NCI-H1436 (cell line): Measurements from ENCODE around the gene SH3PXD2A.
A peak's percentile ranks its signal among the peaks of the same experiment; 100 is the strongest.
"Not testable (repeated sequence)": the region's sequence is repeated elsewhere in the genome, so short reads cannot be mapped to it uniquely, and the experiment has no call there.

Experiments
- DNase-seq: peaks from one replicate; lab custom pipeline; 2025; lab: John Stamatoyannopoulos, UW

Gene SH3PXD2A

DNA sequence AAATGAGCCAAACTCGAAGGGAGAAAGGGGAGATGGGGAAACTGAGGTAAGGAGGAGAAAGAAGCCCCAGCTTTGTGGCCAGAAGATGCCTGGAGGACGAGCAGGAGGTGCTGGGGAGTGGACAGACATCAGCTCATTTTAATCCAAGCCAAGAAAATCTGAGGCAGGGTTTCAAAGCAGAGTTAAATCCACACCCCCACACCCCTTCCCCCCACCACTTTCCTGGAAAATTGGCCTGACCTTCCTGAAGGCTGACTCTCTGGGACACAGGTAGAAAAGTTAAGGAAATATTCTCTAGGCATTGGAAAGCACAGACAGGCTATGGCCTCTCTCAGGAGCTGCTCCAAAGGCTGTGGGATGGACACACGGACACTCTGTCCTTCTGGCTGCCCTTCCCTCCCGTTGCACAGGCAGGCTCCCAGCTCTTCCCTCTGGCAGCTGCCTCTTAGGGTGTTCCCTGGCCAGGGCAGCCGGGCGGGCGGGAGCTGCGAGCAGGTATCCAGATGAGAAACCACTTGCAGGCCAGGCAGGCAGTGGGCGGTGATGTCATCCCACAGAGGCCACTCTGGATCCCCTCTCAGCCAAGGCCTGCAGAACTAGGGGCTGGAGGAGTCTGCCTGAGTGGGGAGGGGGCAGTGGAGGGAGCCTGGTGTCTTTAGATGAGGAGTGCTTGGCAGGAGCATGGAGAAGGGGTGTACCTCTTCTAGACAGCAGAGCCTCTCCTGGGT lies 190.1 kb downstream of the SH3PXD2A start:
- no peak for DNase-seq

DNA sequence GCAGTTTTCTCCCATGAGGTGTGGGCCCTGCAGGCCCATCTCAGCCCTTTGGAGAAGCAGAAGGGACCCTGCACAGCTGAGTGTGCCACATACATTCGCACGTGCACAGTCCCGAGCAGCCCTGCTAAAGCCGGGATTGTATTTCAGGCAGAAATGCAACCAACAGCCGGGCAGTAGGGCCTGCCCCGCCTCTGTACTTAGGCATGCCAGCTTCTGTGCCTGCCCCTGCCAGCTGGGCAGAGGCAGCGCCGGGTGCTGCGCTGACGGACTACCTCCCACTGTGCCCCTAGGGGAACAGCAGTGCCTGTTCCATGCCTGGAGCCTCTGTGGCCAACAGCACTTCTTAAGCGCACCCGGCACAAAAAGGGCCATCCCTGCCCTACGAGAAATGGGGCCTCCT lies 191.6 kb downstream of the SH3PXD2A start:
- no peak for DNase-seq

GRCh38 chr10:103663236-103663635 lies 192.1 kb downstream of the SH3PXD2A start:
- no peak for DNase-seq

- DNase-seq: not testable (repeated sequence)
Measured at GRCh38 chr10:103662704-103663103, 192.7 kb downstream of the SH3PXD2A start.

- DNase-seq: peak; percentile 75
Measured at GRCh38 chr10:103661198-103661950, 194.0 kb downstream of the SH3PXD2A start.

DNA sequence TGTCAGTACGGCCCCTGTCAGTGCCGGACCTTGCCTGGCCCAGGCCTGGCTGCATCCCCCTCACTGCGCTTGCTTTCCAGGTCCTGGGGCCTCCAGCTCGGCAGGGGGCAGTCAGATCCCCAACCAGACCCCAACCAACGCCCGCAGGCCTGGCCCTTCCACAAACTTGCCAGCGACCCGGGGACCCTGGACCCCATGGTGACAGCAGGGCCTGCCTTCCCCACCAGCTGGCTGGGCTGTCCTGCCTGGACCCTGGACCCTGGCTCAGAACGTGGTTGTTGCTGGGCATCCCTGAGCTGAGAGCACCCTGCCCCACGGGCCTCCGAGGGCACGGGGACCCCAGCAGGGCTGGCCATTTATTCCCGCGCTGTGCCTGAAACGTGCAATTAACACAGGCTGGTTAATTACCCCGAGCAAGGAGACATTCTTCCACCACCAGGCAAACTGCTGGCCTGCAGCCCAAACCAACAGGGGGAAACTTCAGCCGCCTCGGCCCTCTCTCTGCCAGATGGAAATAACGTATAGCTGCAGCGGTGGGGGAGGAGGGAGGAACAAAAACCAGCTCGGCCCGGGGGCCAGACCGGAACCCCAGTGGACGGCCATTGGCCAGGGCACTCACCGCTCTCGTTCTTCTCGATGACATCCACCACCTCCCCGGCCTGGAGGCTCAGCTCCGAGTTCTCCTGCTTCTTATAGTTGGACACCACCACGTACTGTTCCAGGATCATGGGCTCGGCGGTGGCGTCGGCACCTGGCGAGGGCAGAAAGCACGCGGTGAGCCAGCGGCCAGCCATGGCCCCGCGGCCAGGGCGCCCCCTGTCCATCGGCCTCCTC lies 194.8 kb downstream of the SH3PXD2A start:
- no peak for DNase-seq

DNA sequence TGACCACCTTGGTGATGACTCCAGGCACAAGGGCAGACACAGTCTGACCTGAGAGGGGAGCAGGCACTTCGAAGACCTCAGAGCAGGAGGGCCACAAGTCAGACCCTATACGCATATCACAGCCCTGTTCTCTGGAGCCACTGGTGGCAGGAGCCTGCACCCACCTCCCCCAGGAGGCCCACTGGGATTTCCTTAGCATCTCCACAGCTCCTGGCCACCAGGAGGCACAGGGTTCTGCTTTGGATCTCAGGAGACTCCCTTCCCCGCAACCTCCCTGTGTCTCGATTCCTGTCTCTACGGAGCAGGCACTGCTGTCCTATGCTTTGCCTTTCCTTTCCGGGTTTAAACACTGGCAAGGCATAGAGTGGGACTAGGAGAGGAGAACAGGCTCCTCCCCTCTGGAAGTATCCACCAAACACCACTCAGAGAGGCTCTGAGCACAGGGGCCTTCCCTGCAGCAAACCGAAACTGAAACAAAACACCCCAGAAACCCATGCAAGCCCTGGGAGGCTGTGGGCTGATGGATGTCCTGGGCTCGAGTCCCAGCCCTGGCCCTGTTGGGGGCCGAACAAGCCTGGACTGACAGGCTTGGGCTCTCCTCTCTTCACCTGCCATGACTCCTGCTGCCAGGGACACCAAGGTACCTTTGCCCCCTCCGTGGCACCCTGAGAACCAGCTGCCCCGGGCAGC lies 195.6 kb downstream of the SH3PXD2A start:
- peak; percentile 23 for DNase-seq

DNA sequence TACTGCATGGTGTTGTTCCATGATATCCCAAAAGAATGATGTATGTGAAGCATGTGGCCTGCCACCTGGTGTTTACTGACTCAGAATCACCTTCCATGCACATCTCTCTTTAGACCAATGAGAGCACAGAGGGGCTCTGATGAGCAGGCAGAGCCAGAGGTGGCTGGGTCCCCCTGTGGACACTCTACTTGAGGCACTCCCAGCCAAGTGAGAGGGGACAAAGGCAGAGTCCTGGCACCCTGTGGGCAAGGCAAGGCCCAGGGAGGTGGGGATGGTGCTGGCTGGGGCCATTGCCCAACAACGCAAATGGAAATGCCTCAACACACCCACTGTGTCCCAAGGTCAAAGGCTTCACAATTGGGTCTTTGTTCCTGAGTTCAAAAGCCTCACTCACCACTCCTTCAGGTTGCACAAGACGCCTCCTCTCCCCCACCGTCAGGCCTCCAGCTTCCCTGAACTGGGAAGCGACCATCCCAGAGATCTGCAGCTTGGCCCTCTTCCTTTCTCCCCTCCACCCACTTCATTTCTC lies 197.3 kb downstream of the SH3PXD2A start:
- DNase-seq: no peak

DNA sequence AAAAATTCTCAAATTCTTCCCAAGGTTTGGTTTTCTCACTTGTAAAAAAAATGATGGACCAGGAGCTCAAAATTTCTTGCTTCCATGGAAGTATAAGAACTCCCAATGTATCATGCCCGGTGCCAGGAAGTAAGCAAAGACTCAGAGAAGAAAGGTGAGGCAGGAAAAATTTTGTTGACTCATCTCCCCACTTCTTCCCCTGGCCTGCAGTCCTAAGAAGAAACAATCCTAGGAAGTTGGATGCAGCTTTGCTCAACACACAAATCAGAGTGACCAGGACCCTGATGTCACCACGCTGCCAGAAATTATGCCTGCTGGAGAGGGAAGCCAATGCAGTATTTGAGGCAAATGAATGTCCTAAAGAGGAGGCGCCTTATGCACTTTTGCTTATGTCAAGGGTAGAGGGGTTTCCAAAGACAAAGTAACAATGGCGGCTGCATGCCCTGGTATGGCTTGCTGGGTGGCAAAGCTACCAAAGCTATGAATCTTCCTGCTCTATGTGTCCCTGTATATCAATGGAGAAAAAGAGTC lies 198.2 kb downstream of the SH3PXD2A start:
- no peak for DNase-seq

- no peak for DNase-seq
Measured at GRCh38 chr10:103654925-103655324, 200.5 kb downstream of the SH3PXD2A start.

GRCh38 chr10:103653581-103654037 lies 201.8 kb downstream of the SH3PXD2A start:
- DNase-seq: no peak

DNA sequence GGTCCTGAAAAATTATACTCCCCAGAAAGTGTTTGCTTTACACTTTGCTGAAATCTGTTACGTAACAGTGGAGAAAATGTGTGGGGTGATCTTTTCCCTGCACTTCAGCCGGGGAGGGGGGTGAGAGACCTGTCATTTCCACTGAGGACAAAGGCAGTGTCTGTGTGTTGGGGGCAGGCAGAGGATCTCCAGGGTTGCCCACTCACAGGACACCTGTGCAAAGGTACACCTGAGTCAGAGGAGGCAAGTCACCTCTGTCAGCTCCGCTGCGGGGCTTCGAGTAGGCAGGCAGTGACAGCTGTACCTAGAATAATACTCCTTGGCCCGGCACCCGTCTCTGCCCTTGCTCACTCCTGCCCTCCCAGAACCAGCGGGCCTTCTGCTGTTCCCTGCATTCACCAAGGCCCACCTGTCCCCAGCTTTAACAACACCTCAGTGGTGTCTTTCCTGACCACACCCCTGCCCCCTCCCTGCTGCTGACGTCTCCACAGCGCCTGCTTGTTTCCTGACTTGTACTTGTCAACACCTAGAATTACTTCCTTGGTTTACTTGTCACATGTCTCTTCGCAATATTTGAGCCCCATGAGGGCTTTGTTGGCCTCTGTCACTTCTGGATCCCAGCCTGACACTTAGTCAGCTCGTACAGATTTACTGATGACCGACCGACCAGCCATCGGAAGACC lies 202.6 kb downstream of the SH3PXD2A start:
- DNase-seq: no peak

GRCh38 chr10:103651783-103652476 lies 203.4 kb downstream of the SH3PXD2A start:
- DNase-seq: no peak

DNA sequence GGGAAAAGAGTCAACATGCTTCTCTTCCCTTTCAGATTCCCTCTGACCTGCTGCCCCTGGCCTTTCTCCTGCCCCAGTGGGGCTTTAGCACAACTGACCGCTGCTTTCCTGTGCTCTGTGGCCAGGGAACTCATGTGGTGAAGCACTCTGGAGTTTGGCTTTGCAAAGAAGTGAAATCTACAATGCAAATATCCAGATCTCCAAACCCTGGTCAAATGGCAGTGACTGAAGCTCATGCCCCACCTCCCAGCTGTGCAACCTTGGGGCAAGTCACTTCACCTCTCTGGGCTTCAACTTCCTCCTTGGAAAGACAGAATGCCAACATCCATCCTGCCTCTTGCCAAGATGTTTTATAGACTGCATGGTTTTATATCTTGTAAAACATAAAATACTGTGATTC lies 204.0 kb downstream of the SH3PXD2A start:
- DNase-seq: no peak

DNA sequence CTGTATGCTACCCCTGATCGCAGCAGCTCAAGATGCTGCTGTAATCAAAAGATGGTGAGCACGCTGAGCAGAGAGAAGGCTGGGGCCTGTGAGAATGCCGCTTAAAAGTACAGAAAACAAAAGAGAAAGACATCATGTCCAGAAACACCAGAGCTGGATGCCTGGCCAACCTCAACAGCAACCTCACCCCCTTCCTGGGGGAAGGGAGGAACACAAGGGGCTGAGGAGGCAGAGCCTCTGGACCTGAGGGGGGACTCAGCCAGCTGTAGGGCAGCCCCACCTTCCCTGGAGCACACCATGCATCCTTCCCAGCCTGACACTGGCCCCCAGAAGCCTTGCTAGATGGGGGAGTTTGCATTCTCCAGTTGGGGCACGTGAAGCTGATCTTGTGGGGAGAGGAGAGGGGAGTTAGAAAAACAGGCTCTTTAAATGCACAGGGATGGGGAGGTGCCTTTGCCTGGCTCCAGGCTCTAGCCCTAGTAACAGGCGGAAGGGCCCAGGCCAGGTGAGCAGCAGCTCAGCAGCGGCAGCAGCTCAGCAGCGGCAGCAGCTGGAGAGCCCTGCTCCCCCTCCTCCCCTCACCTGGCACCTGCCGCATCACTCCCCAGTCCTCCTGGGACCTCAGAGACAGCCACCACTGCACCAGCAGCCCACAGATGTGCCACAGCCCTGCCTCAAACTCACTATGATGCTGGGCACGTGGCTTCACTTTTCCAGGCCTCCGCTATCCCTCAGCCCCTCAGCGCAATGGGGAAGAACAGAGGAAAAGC lies 205.5 kb downstream of the SH3PXD2A start:
- DNase-seq: no peak

DNA sequence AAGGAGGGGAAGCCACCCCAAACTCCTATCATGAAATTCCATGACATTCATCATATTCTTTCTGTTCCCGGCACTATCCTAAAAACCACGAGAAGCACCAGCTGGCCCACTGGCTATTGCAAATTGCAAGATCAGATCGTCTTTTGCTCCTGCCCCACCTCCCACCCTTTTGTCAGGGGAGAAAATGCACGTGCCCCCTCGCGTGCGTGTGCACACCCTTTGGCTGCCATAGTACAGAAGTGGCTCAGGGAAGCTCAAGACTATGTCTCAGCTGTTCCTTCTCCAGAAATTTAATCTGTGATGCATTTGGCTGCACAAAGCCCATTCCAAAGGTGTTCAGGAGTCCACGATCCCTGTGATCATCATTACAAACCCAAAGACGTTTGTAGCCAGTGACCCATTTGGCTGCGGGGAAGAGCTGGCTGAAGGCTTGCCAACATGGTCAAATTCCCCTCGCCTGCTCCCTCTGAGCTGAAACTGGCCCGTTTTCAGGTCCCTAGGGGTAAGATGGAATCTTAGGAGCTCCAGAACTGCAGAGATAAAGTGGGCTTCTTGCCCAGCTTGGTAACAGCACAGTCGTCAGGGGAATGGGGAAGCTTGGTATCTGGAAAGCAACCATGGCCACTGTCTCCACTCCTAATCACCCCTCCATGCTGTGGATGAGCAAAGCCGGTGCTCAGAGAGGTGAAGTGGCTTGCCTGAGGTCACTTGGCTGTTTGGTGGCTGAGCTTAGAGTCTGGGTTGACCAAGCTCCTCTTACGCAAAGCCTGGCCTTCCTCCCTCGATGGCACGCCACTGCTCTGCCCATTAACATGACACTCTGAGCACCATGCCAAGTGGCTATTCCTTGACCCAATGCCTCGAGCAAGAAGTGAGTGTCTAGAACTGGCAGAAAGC lies 206.5 kb downstream of the SH3PXD2A start:
- DNase-seq: no peak

DNA sequence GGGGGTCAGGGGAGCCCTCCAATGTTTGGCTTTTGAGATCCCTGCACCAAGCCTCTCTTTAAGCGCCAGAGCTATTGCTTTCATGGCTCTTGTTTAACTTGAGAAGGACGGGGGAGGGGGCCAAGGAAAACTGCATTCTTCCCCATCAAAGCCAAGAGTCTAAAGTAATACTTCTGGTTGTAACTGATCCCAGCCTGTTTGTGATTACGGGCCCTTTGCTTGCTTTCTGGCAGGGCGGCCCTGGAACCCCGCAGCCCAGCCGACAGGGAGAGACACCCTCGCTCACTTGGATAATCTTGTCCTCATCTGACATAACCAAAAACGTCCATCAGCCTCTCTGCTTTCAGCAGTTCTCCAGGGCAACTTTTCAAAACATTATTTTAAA lies 207.1 kb downstream of the SH3PXD2A start:
- DNase-seq: no peak

- DNase-seq: no peak
Measured at GRCh38 chr10:103646304-103646703, 209.1 kb downstream of the SH3PXD2A start.
